HCT116 (cell line): Measurements from ENCODE around the gene LRRC3B. TPM values are rescaled to one million over a fixed set of nuclear protein-coding genes. Genes with fewer than 3 reads are reported as not detected.

Source experiments
- ATAC-seq: fragments of 200-7000 bp; cut with Tn5 transposase; 2 replicates; pipeline ENCODE4 v1.9.1; 2020; ENCODE audit warnings: mild to moderate bottlenecking, moderate library complexity
- BruUV-seq: library from RNA; stranded (reverse); fragments of 400-500 nt; replicated peaks from 2 replicates; lab custom pipeline; 2021; lab: Mats Ljungman, UMichigan
- CTCF ChIA-PET: fragments of 300-600 bp; sonication (Branson Sonifier 250); formaldehyde crosslinking; loops from one replicate; lab custom pipeline; 2021; ENCODE audit warnings: antibody characterized with exemption; lab: Charles Lee
- POLR2A ChIA-PET: fragments of 300-600, 350-600 bp; sonication (Branson Sonifier 250); formaldehyde crosslinking; loops from one replicate; lab custom pipeline; 2021; ENCODE audit warnings: antibody characterized with exemption; lab: Charles Lee
- RAD21 ChIA-PET, 2 experiments: fragments of 300-600 bp; sonication (Branson Sonifier 250); formaldehyde crosslinking; loops; one replicate each; lab custom pipeline; 2023; ENCODE audit warnings: low total read pairs in 2 of 2; ENCODE audit not compliant: uncharacterized antibody in 2 of 2, unreplicated experiment in 2 of 2, low non-redundant PET in 1 of 2; lab: Charles Lee
- DNase-seq: peaks from one replicate; pipeline ENCODE4 v3.0.0-alpha.2; 2010; ENCODE audit warnings: low read depth, low spot score
- H2AFZ ChIP-seq: fragments of 200-600 bp; shearing (Covaris generic), sonication (generic); 2 replicates; pipeline ENCODE4 v1.6.1; 2017; ENCODE audit warnings: low read depth, mixed run types, mixed read lengths, antibody characterized with exemption, low read length; ENCODE audit not compliant: poor library complexity, severe bottlenecking
- H3K27ac ChIP-seq: 2 replicates; pipeline ENCODE4 v1.5.1; 2012; ENCODE audit warnings: low read depth, low read length
- H3K27me3 ChIP-seq: fragments of 200-600 bp; sonication (generic); 2 replicates; pipeline ENCODE4 v1.6.1; 2016; ENCODE audit warnings: mixed run types, low read length, mixed read lengths; ENCODE audit not compliant: insufficient read depth
- H3K36me3 ChIP-seq, 2 experiments: fragments of 200-500 bp in 1 of 2; fragments of 200-600 bp in 1 of 2; sonication (Bioruptor generic) in 1 of 2; sonication (generic) in 1 of 2; 2 replicates each; pipeline versions ENCODE4 v1.5.1 to v1.6.1; 2014 to 2016; ENCODE audit warnings: low read length in 2 of 2, inconsistent platforms in 1 of 2, mixed read lengths in 1 of 2, mixed run types in 1 of 2; ENCODE audit not compliant: insufficient read depth in 2 of 2, control insufficient read depth in 1 of 2
- H3K4me1 ChIP-seq, 2 experiments: fragments of 200-600 bp in 1 of 2; sonication (generic) in 1 of 2; 2 replicates each; pipeline versions ENCODE4 v1.5.1 to v1.6.1; 2012 to 2017; ENCODE audit warnings: low read length in 2 of 2, inconsistent platforms in 1 of 2, mild to moderate bottlenecking in 1 of 2, mixed read lengths in 1 of 2, mixed run types in 1 of 2, moderate library complexity in 1 of 2; ENCODE audit not compliant: insufficient read depth in 2 of 2, control insufficient read depth in 1 of 2
- H3K4me2 ChIP-seq: fragments of 200-600 bp; sonication (generic); 2 replicates; pipeline ENCODE4 v1.6.1; 2017; ENCODE audit warnings: mixed run types, low read length, mixed read lengths
- H3K4me3 ChIP-seq, 2 experiments: fragments of 200-600 bp in 1 of 2; sonication (generic) in 1 of 2; replicated peaks in 1 of 2; 2 replicates each; pipeline ENCODE4 v1.5.1; 2011 to 2016; ENCODE audit warnings: low read length in 2 of 2, control low read depth in 1 of 2, low read depth in 1 of 2, mild to moderate bottlenecking in 1 of 2, mixed read lengths in 1 of 2, mixed run types in 1 of 2
- H3K79me2 ChIP-seq: fragments of 200-600 bp; sonication (generic); 2 replicates; pipeline ENCODE4 v1.6.1; 2017; ENCODE audit warnings: mild to moderate bottlenecking, mixed run types, low read length, moderate library complexity, mixed read lengths; ENCODE audit not compliant: insufficient read depth
- H3K9ac ChIP-seq: fragments of 200-600 bp; sonication (generic); 2 replicates; pipeline ENCODE4 v1.6.1; 2016; ENCODE audit warnings: low read length, mixed read lengths
- H3K9me2 ChIP-seq: fragments of 200-600 bp; sonication (generic), shearing (Covaris generic); 2 replicates; pipeline ENCODE4 v1.6.1; 2017; ENCODE audit warnings: mixed run types, mild to moderate bottlenecking, moderate library complexity; ENCODE audit not compliant: insufficient read depth
- H3K9me3 ChIP-seq, 2 experiments: fragments of 200-500 bp in 1 of 2; fragments of 200-600 bp in 1 of 2; sonication (Bioruptor generic) in 1 of 2; sonication (generic) in 1 of 2; 2 replicates each; pipeline ENCODE4 v1.6.1; 2014 to 2017; ENCODE audit warnings: low read length in 2 of 2, mixed read lengths in 2 of 2, inconsistent platforms in 1 of 2, low read depth in 1 of 2, mild to moderate bottlenecking in 1 of 2, mixed run types in 1 of 2, moderate library complexity in 1 of 2; ENCODE audit not compliant: control insufficient read depth in 1 of 2, insufficient read depth in 1 of 2
- H4K20me1 ChIP-seq: fragments of 200-600 bp; sonication (generic), shearing (Covaris generic); 2 replicates; pipeline ENCODE4 v1.6.1; 2017; ENCODE audit warnings: mixed run types, mild to moderate bottlenecking, moderate library complexity; ENCODE audit not compliant: insufficient read depth
- EZH2 ChIP-seq: fragments of 200-600 bp; sonication (generic); IDR thresholded peaks from 2 replicates; pipeline ENCODE4 v1.6.1; 2017; ENCODE audit warnings: antibody characterized with exemption, mixed run types
- FOSL1 ChIP-seq: IDR thresholded peaks from 2 replicates; pipeline ENCODE4 v1.6.1; 2012; ENCODE audit warnings: low read depth
- JUND ChIP-seq: IDR thresholded peaks from 2 replicates; pipeline ENCODE4 v1.6.1; 2012
- POLR2AphosphoS5 ChIP-seq: IDR thresholded peaks from 2 replicates; pipeline ENCODE4 v1.6.1; 2011; ENCODE audit warnings: mild to moderate bottlenecking, low read depth, low read length, moderate library complexity
- SIN3A ChIP-seq: IDR thresholded peaks from 2 replicates; pipeline ENCODE4 v1.6.1; 2012; ENCODE audit warnings: low read depth
- SP1 ChIP-seq: IDR thresholded peaks from 2 replicates; pipeline ENCODE4 v1.6.1; 2012; ENCODE audit warnings: low read depth
- SRF ChIP-seq: IDR thresholded peaks from 2 replicates; pipeline ENCODE4 v1.6.1; 2012; ENCODE audit warnings: low read depth
- TCF7L2 ChIP-seq: IDR thresholded peaks from 2 replicates; pipeline ENCODE4 v1.7.0; 2011; ENCODE audit warnings: borderline replicate concordance, inconsistent platforms; ENCODE audit not compliant: insufficient read depth, insufficient read length; ENCODE audit errors: extremely low read depth
- intact Hi-C: fragments of 100-400 bp; cut with micrococcal nuclease; formaldehyde crosslinking; loops from 2 replicates; pipeline ENCODE4 v1.10.0; 2022
- total RNA-seq: library from RNA; stranded (reverse); gene quantifications from one replicate; pipeline ENCODE4 v1.2.1, GENCODE V29; 2021; ENCODE audit not compliant: unreplicated experiment
- TF ChIP-seq, protein P1 (sequence below), 3 experiments: fragments of 200-600 bp in 1 of 3; sonication (generic) in 1 of 3; IDR thresholded peaks in 2 of 3; conservative IDR thresholded peaks in 1 of 3; 2 replicates each; pipeline ENCODE4 v1.5.1; 2012 to 2017; ENCODE audit warnings: low read depth in 2 of 3, low read length in 2 of 3, antibody characterized with exemption in 1 of 3, borderline replicate concordance in 1 of 3, control low read depth in 1 of 3, mild to moderate bottlenecking in 1 of 3, mixed read lengths in 1 of 3, mixed run types in 1 of 3, moderate library complexity in 1 of 3; ENCODE audit not compliant: insufficient read depth in 1 of 3
- TF ChIP-seq, protein P2 (sequence below): IDR thresholded peaks from 2 replicates; pipeline ENCODE4 v1.6.1; 2012

LRRC3B gene
- total RNA-seq, 1 experiment from 2014 or later = not detected

DNA sequence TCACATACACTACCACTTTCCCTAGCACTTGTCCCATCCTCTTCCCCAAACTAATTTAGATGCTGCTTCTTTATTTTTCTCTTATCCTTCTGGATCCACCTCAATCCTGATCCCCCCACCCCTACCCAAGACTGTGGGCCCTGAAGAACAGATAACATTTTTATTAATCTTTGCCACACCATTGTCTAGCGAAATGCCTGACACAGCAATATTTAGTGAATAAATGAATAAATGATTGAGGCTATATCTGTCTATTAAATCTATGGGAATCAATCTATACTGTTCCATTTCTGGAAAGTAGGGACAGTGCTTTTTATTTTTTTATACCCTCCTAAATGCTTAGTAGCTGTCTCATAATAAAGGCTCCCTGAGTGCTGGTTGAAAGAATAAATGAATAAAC is 32.9 kb upstream of the LRRC3B start (continued):
- TF ChIP-seq, protein P1, sequence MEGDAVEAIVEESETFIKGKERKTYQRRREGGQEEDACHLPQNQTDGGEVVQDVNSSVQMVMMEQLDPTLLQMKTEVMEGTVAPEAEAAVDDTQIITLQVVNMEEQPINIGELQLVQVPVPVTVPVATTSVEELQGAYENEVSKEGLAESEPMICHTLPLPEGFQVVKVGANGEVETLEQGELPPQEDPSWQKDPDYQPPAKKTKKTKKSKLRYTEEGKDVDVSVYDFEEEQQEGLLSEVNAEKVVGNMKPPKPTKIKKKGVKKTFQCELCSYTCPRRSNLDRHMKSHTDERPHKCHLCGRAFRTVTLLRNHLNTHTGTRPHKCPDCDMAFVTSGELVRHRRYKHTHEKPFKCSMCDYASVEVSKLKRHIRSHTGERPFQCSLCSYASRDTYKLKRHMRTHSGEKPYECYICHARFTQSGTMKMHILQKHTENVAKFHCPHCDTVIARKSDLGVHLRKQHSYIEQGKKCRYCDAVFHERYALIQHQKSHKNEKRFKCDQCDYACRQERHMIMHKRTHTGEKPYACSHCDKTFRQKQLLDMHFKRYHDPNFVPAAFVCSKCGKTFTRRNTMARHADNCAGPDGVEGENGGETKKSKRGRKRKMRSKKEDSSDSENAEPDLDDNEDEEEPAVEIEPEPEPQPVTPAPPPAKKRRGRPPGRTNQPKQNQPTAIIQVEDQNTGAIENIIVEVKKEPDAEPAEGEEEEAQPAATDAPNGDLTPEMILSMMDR (IDR thresholded peaks at IDR 0.05 in 2 of 3, conservative IDR thresholded peaks at IDR 0.05 in 1 of 3; ENCODE audit: borderline replicate concordance in 1 of 3, insufficient read depth in 1 of 3, low read depth in 2 of 3, low read length in 2 of 3) = no peak
- TF ChIP-seq TCF7L2 (no peak), POLR2AphosphoS5 (no peak), JUND (no peak), SIN3A (no peak), SRF (no peak), EZH2 (no peak), SP1 (no peak)
- TF ChIP-seq, protein P2, sequence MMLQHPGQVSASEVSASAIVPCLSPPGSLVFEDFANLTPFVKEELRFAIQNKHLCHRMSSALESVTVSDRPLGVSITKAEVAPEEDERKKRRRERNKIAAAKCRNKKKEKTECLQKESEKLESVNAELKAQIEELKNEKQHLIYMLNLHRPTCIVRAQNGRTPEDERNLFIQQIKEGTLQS = no peak
- TF ChIP-seq, all 23 proteins: peak for 0

DNA sequence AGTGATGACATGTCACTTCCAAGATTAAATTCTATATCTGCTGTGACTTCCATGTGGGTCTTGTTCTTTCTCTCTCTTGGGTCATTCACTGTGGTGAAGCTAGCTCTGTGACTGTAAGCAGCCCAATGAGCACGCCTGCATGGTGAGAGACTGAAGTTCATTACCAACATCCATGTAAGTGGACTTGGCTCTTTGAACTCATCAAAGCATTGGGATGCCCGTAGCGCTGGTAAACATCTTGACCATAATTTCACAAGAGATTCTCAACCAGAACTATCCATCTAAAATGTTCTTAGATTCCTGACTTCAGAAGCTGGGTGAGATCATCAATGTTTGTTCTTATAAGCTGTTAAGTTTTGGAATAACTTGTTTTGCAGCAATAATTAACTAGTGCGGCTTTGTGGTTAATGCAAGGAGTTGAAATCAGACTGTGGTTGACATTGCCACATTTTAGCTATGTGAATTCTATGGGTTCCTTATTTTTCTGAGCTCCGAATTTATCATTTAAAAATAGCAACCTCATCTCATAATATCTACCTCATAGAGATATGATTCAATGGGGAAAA is 31.6 kb upstream of the LRRC3B start:
- intact Hi-C loops = no loop called here
- Histone ChIP-seq H4K20me1 (no peaks in the 10 kb centered on the region), H3K27ac (no peak overlapping the region), H3K9me2 (no peaks in the 10 kb centered on the region), H3K4me1 (no peaks in the 10 kb centered on the region), H3K27me3 (no peaks in the 10 kb centered on the region), H3K4me3 (no peak overlapping the region), H3K4me2 (no peak overlapping the region), H2AFZ (no peak overlapping the region), H3K9ac (no peak overlapping the region), H3K79me2 (no peaks in the 10 kb centered on the region), H3K9me3 (peaks cover 0 to 3% of the 10 kb centered on the region in 2 experiments; a peak in 1 of 4 replicates), H3K36me3 (no peaks in the 10 kb centered on the region)
- RAD21 ChIA-PET = no interaction called here
- POLR2A ChIA-PET = no interaction called here
- TF ChIP-seq SRF = no peak
- no peak for TF ChIP-seq TCF7L2
- no peak for TF ChIP-seq FOSL1
- CTCF ChIA-PET = no interaction called here
- BruUV-seq = no TSS peak
- DNase-seq (no peak), ATAC-seq (no peak)
